ENCODE data around the gene AMER2. TPM values are rescaled to one million over a fixed set of nuclear protein-coding genes. Genes with fewer than 3 reads are reported as not detected.

AMER2 gene
- total and polyA plus RNA-seq, 9 of the 15 experiments (the other 6 are each of a cell fraction or from before 2014, with no cell fraction given), result not detected

DNA sequence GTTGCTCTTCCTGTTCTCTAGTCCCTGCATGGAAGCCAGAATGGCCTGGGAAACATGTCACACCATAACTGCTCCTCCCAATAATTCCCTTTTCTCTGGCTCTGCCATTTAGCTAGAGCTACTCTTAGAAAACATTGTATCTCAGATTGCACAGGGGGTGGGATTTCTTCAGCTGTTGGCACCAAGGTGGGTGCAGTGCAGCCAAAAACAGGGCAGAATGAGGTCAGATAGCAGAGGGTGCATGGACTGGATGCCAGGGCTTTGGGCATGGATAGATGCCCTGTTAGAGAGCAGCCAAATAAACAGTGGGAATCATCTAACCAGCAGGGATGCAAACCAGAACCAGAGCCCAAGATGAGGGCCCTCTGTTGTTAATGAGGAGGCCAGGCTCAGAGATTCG, 4.9 kb upstream of the AMER2 start:
- BruUV-seq (replicated peaks), result no TSS peak
- no peaks in the 10 kb centered on the region for H3K9me3 ChIP-seq (replicated peaks; ENCODE audit: control insufficient read depth, insufficient read depth, low read depth, low read length)
- 14% methylated on average over 1 of the region's 1 CpG for WGBS (ENCODE audit: insufficient coverage, low coverage, missing lambda C conversion rate)
- ChIA-PET CTCF (ENCODE audit: low intra/inter-chr PET ratio) (no interaction called here), POLR2A (interaction anchor here (0.8 kb wide), 1 partner anchor 288 kb away, joined by 4 read pairs; no protein-coding TSS in a partner anchor)
- no peak overlapping the region for H3K4me2 ChIP-seq (ENCODE audit: insufficient read depth, low read length)
- no peaks in the 10 kb centered on the region for H3K4me1 ChIP-seq (replicated peaks in 1 of 2; ENCODE audit: control insufficient read depth in 2 of 2, insufficient read depth in 2 of 2, low read length in 2 of 2)
- H3K4me3 ChIP-seq, result no peak overlapping the region
- no peak for DNase-seq (ENCODE audit: extremely low read depth in 1 of 4, low spot score in 3 of 4)
- no peak for ATAC-seq
- intact Hi-C loops (cut with micrococcal nuclease), result no loop called here
- peaks cover 3 to 9% of the 10 kb centered on the region in 2 experiments; a peak in 3 of 5 replicates for H3K27me3 ChIP-seq (ENCODE audit: control insufficient read depth in 2 of 2, insufficient read depth in 2 of 2, low read length in 2 of 2)
- no peak for FAIRE-seq
- no peak overlapping the region for H3K27ac ChIP-seq (ENCODE audit: extremely low read depth, low read depth, low read length)
- H2AFZ ChIP-seq (ENCODE audit: low read depth, low read length), result no peak overlapping the region
- no peaks in the 10 kb centered on the region for H3K36me3 ChIP-seq (ENCODE audit: control insufficient read depth, insufficient read depth, low read length)
- TF ChIP-seq DIDO1 (tag; IDR thresholded peaks at IDR 0.05; ENCODE audit: low read depth) (no peak), CCNT2 (IDR thresholded peaks at IDR 0.05; ENCODE audit: borderline replicate concordance, extremely low read depth, insufficient read length, low read depth, low read length) (no peak), CEBPG (CRISPR knock-in tag; IDR thresholded peaks at IDR 0.05) (no peak), CEBPG (tag; conservative IDR thresholded peaks at IDR 0.05 in 1 of 2, IDR thresholded peaks at IDR 0.05 in 1 of 2) (no peak), ZNF764 (CRISPR knock-in tag; IDR thresholded peaks at IDR 0.05; ENCODE audit: low read depth) (no peak), ZNF507 (tag; conservative IDR thresholded peaks at IDR 0.05) (no peak), SAFB2 (IDR thresholded peaks at IDR 0.05; ENCODE audit: borderline replicate concordance, low read depth, low read length, severe bottlenecking) (no peak), NR4A1 (CRISPR knock-in tag; IDR thresholded peaks at IDR 0.05) (no peak), NR4A1 (tag; IDR thresholded peaks at IDR 0.05) (no peak), CBX2 (IDR thresholded peaks at IDR 0.05; ENCODE audit: insufficient read depth, low read length, poor library complexity, severe bottlenecking) (no peak), TGIF2 (CRISPR knock-in tag; IDR thresholded peaks at IDR 0.05) (no peak), BRF1 (IDR thresholded peaks at IDR 0.05; ENCODE audit: borderline replicate concordance, extremely low read depth, insufficient read length) (no peak), ARHGAP35 (IDR thresholded peaks at IDR 0.05; ENCODE audit: partially characterized antibody) (no peak), BRD4 (IDR thresholded peaks at IDR 0.05) (no peak)
- TF ChIP-seq, protein P1, sequence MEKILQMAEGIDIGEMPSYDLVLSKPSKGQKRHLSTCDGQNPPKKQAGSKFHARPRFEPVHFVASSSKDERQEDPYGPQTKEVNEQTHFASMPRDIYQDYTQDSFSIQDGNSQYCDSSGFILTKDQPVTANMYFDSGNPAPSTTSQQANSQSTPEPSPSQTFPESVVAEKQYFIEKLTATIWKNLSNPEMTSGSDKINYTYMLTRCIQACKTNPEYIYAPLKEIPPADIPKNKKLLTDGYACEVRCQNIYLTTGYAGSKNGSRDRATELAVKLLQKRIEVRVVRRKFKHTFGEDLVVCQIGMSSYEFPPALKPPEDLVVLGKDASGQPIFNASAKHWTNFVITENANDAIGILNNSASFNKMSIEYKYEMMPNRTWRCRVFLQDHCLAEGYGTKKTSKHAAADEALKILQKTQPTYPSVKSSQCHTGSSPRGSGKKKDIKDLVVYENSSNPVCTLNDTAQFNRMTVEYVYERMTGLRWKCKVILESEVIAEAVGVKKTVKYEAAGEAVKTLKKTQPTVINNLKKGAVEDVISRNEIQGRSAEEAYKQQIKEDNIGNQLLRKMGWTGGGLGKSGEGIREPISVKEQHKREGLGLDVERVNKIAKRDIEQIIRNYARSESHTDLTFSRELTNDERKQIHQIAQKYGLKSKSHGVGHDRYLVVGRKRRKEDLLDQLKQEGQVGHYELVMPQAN (IDR thresholded peaks at IDR 0.05; ENCODE audit: borderline replicate concordance), result no peak
- TF ChIP-seq, protein P2, sequence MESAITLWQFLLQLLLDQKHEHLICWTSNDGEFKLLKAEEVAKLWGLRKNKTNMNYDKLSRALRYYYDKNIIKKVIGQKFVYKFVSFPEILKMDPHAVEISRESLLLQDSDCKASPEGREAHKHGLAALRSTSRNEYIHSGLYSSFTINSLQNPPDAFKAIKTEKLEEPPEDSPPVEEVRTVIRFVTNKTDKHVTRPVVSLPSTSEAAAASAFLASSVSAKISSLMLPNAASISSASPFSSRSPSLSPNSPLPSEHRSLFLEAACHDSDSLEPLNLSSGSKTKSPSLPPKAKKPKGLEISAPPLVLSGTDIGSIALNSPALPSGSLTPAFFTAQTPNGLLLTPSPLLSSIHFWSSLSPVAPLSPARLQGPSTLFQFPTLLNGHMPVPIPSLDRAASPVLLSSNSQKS (CRISPR knock-in tag; IDR thresholded peaks at IDR 0.05), result no peak
- no peaks in the 10 kb centered on the region for H4K20me1 ChIP-seq (replicated peaks; ENCODE audit: control insufficient read depth, insufficient read depth, low read length)
- in situ Hi-C loops (cut with MboI), result no loop called here
- H3K9me1 ChIP-seq (ENCODE audit: control insufficient read depth, insufficient read depth, low read length), result no peaks in the 10 kb centered on the region
- no peak overlapping the region for H3K9ac ChIP-seq (ENCODE audit: insufficient read depth in 1 of 2, low read depth in 2 of 2, low read length in 2 of 2)
- H3K79me2 ChIP-seq (ENCODE audit: control insufficient read depth, insufficient read depth, low read length), result no peaks in the 10 kb centered on the region

Data from K562 (cell line).